Gastrocnemius medialis (tissue), 4 donors: ENCODE results near the gene CPEB3. TPM values are rescaled to one million over a fixed set of nuclear protein-coding genes. Genes with fewer than 3 reads are reported as not detected.

ENCODE experiments used
- ATAC-seq, 2 donors: fragments of 150-250 bp; one replicate each; pipeline ENCODE4 v1.9.1; 2016
- DNase-seq, 2 donors: peaks; one replicate each; pipeline ENCODE4 v3.0.0-alpha.2; 2019
- H3K27ac ChIP-seq, 4 donors: fragments of 200-600 bp; sonication (generic); 1 replicate in 1 of 4; 2 replicates in 3 of 4; pipeline ENCODE4 v1.5.1; 2016 to 2018; ENCODE audit warnings: mild to moderate bottlenecking in 2 of 4, moderate library complexity in 1 of 4
- H3K27me3 ChIP-seq, 3 donors: fragments of 200-600 bp; sonication (generic) in 2 of 3; 1 replicate in 1 of 3; 2 replicates in 2 of 3; pipeline versions ENCODE4 v1.5.1 to v1.6.0; 2016 to 2019; ENCODE audit warnings: mild to moderate bottlenecking in 1 of 3, moderate library complexity in 1 of 3
- H3K36me3 ChIP-seq, 2 donors: fragments of 200-600 bp; sonication (generic) in 1 of 2; one replicate each; pipeline ENCODE4 v1.5.1; 2017 to 2018
- H3K4me1 ChIP-seq, 2 donors: fragments of 200-600 bp; sonication (generic) in 1 of 2; one replicate each; pipeline ENCODE4 v1.5.1; 2016 to 2017; ENCODE audit warnings: mild to moderate bottlenecking in 2 of 2
- H3K4me3 ChIP-seq, 4 donors: fragments of 200-600 bp; sonication (generic) in 3 of 4; 1 replicate in 1 of 4; 2 replicates in 3 of 4; pipeline ENCODE4 v1.5.1; 2016 to 2019; ENCODE audit warnings: mild to moderate bottlenecking in 2 of 4
- H3K9me3 ChIP-seq, 3 donors: fragments of 200-600 bp; sonication (generic) in 2 of 3; 1 replicate in 1 of 3; 2 replicates in 2 of 3; pipeline ENCODE4 v1.5.1; 2016 to 2019
- CTCF ChIP-seq, 5 experiments: fragments of 450-650 bp in 3 of 5; fragments of 200-600 bp in 2 of 5; sonication (generic) in 2 of 5; IDR thresholded peaks in 4 of 5; conservative IDR thresholded peaks in 1 of 5; 1 replicate in 4 of 5; 2 replicates in 1 of 5; pipeline ENCODE4 v1.5.1; 2016 to 2019; ENCODE audit warnings: antibody characterized with exemption in 5 of 5, mild to moderate bottlenecking in 3 of 5, moderate library complexity in 3 of 5
- POLR2A ChIP-seq, 2 donors: fragments of 450-650 bp; IDR thresholded peaks; one replicate each; pipeline ENCODE4 v1.6.1; 2017; ENCODE audit warnings: antibody characterized with exemption in 2 of 2, mild to moderate bottlenecking in 2 of 2, moderate library complexity in 2 of 2
- in situ Hi-C, 4 donors: fragments of 200-750 bp; cut with MboI; loops; one replicate each; pipeline versions ENCODE4 v1.15.0 to v1.8.0; 2017; ENCODE audit warnings: low sequenced_read_pairs in 4 of 4
- intact Hi-C: fragments of 100-400 bp; cut with DNase I; formaldehyde crosslinking; loops from one replicate; pipeline ENCODE4 v1.15.1; 2023; ENCODE audit warnings: low total_unique reads
- total RNA-seq, 4 donors: library from RNA; depleted of rRNA; stranded (reverse); fragments of >200 nt; gene quantifications; one replicate each; pipeline versions ENCODE4 v1.1.0 to v1.2.3, GENCODE V29; 2016

The CPEB3 gene
- total RNA-seq, 4 donors from 2014 or later = 14.5 to 22.5 (median 18.0) TPM

GRCh38 chr10:92054807-92055206, 236.1 kb downstream of the CPEB3 start:
- intact Hi-C loops = no loop called here
- no peak overlapping the region for H3K27ac ChIP-seq
- H3K36me3 ChIP-seq = peaks cover 0 to 13% of the 10 kb centered on the region in 2 donors
- no peak overlapping the region for H3K4me3 ChIP-seq
- H3K4me1 ChIP-seq = no peaks in the 10 kb centered on the region
- H3K27me3 ChIP-seq = no peaks in the 10 kb centered on the region
- TF ChIP-seq POLR2A (IDR thresholded peaks at IDR 0.05) (no peak), CTCF (IDR thresholded peaks at IDR 0.05 in 4 of 5, conservative IDR thresholded peaks at IDR 0.05 in 1 of 5) (no peak)
- ATAC-seq (no peak), DNase-seq (no peak)
- no peaks in the 10 kb centered on the region for H3K9me3 ChIP-seq
- in situ Hi-C loops = no loop called here

DNA sequence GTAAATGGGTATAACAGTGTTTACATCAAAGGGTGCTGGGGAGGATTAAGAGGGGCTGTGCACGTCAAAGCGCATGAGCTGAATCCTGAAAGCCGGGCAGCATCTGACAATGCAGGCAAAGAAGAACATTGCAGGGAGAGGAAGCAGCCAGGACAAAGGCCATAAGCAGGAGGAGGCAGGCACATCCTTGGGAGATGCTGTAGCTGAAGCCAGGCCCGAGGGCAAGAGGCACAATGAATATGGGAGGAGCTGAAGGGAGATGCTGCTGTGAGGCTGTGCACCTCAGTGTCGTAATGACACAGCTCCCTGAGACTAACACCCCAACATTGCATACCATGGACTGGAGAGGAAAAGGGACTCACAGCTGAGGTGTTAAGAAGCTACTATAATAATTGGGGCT, 238.1 kb downstream of the CPEB3 start:
- in situ Hi-C loops = no loop called here

GRCh38 chr10:92052088-92052487, 238.8 kb downstream of the CPEB3 start:
- H3K27ac ChIP-seq = no peak overlapping the region
- no peak for DNase-seq
- peaks cover 0 to 13% of the 10 kb centered on the region in 2 donors for H3K36me3 ChIP-seq
- no peaks in the 10 kb centered on the region for H3K9me3 ChIP-seq
- no peaks in the 10 kb centered on the region for H3K4me1 ChIP-seq
- intact Hi-C loops = no loop called here
- no peak overlapping the region for H3K4me3 ChIP-seq
- no peaks in the 10 kb centered on the region for H3K27me3 ChIP-seq
- no peak for TF ChIP-seq POLR2A (IDR thresholded peaks at IDR 0.05)
- TF ChIP-seq CTCF (IDR thresholded peaks at IDR 0.05 in 4 of 5, conservative IDR thresholded peaks at IDR 0.05 in 1 of 5) = no peak
- in situ Hi-C loops = no loop called here
- ATAC-seq = no peak

More for the DNA sequence above, 238.1 kb downstream of the CPEB3 start:
- ATAC-seq = no peak
- H3K27ac ChIP-seq = no peak overlapping the region
- DNase-seq = no peak
- H3K4me3 ChIP-seq = no peak overlapping the region
- peaks cover 0 to 13% of the 10 kb centered on the region in 2 donors for H3K36me3 ChIP-seq
- no peaks in the 10 kb centered on the region for H3K4me1 ChIP-seq
- no peaks in the 10 kb centered on the region for H3K27me3 ChIP-seq
- intact Hi-C loops = no loop called here
- no peaks in the 10 kb centered on the region for H3K9me3 ChIP-seq
- TF ChIP-seq CTCF (IDR thresholded peaks at IDR 0.05 in 4 of 5, conservative IDR thresholded peaks at IDR 0.05 in 1 of 5) (no peak), POLR2A (IDR thresholded peaks at IDR 0.05) (no peak)

DNA sequence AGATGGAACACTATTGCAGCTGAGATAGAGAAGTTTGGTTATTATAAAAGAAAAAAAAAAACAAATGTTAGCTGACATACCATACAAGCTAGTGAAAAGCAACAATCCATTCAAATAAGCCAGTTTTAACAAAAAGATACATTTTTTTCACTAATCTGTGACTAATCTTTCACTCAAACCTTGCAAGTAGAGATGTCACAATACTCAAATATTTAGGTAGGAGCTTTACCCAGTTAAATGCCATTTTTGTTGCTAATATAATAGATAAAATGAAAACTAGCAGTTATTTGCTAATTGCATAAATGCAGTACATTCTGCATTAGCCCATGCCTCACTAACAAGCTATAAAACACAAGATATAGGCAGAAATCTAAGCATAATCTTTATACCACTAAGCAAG, 243.7 kb downstream of the CPEB3 start:
- Histone ChIP-seq H3K9me3 (no peaks in the 10 kb centered on the region), H3K36me3 (peaks cover 0 to 13% of the 10 kb centered on the region in 2 donors), H3K27me3 (no peaks in the 10 kb centered on the region), H3K4me1 (no peaks in the 10 kb centered on the region), H3K4me3 (no peak overlapping the region), H3K27ac (no peak overlapping the region)
- in situ Hi-C loops (no loop called here), intact Hi-C loops (no loop called here)
- DNase-seq (no peak), ATAC-seq (no peak)
- no peak for TF ChIP-seq POLR2A (IDR thresholded peaks at IDR 0.05)
- no peak for TF ChIP-seq CTCF (IDR thresholded peaks at IDR 0.05 in 4 of 5, conservative IDR thresholded peaks at IDR 0.05 in 1 of 5)

DNA sequence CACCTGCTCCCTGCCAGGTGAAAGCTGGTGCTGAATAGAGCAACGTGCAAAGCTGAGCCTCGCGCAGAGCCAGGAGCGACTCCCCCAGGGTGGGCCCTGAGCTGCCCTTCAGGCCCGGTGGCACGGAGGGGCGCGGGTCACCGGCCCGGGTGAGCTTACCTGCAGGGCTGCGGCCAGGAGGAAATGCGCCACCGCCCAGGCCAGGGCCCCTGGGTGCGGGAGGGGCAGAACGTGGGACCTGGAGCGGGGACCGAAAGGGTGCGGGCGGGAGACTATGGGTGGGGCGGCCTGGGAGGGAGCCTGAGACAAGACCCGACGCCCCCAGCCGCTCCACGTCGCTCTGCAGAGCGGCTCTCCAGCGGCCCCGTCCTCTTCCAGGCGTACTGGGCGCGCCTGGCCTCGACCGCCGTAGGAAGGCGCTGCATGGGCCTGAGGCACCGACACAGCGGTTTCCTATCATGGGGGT, 245.2 kb downstream of the CPEB3 start:
- Histone ChIP-seq H3K9me3 (no peaks in the 10 kb centered on the region), H3K27me3 (no peaks in the 10 kb centered on the region), H3K27ac (no peak overlapping the region), H3K4me1 (no peaks in the 10 kb centered on the region), H3K4me3 (no peak overlapping the region), H3K36me3 (no peaks in the 10 kb centered on the region)
- intact Hi-C loops = no loop called here
- in situ Hi-C loops = no loop called here
- no peak for DNase-seq
- ATAC-seq = no peak
- no peak for TF ChIP-seq POLR2A (IDR thresholded peaks at IDR 0.05)
- TF ChIP-seq CTCF (IDR thresholded peaks at IDR 0.05 in 4 of 5, conservative IDR thresholded peaks at IDR 0.05 in 1 of 5) = no peak
